Pulmonary artery endothelial cell (primary cell): ENCODE data around the gene LRRN4. TPM values are rescaled to one million over a fixed set of nuclear protein-coding genes. Genes with fewer than 3 reads are reported as not detected.
"Not testable (repeated sequence)": the region's sequence is repeated elsewhere in the genome, so short reads cannot be mapped to it uniquely, and the experiment has no call there.

Experiments
- DNase-seq: peaks from one replicate; pipeline ENCODE4 v3.0.0-alpha.2; 2011; ENCODE audit warnings: low read depth, low spot score
- total RNA-seq: library from RNA; depleted of rRNA; stranded (reverse); fragments of >200 nt; gene quantifications from 2 replicates; pipeline ENCODE4 v1.2.3, GENCODE V29; 2014

Gene LRRN4
- total RNA-seq, 1 donor from 2014 or later: not detected

DNA sequence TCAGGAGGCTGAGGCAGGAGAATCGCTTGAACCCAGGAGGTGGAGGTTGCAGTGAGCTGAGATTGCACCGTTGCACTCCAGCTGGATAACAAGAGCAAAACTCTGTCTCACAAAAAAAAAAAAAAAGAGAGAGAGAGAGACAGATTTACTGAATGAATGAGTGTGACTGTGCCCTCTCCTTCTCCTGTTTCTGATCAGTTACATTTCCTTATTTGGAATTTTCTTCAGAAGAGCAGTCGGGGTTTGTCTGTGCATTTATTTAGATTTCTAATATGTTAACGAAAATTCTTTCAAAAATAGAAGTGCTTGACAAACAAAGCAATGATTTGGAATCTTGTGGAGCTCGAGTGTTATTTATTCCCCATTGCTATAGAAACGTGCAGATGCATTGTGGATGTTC lies 6.4 kb upstream of the LRRN4 start:
- DNase-seq: no peak

DNA sequence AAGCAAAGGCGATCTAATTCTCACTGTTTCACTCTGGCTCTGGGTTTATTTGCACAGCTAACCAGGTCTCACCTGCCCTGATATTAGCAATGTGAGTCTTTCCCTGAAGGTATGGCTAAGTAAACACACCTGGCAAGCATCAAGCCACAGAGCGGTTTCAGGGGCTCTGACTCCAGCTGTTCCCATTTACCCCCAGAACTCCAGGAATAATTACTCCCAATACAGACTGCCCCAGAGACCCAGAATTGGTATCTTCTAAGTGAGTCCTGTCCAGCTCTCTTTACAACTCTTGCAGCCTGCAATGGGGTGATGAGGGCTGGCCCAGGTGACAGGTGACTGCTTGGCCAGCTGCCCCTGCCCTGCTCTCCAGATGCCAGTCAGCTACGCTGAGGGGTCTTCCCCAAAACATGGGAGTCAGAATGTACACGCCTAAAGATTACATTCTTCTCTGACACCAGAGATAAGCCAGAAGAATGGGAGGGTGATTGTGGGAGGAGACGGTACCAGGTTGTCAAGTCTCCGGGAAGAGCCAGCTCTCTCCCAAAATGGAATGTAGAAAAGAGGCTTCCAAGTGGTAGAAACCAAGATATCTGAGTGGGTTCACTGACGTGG lies 4.9 kb upstream of the LRRN4 start:
- DNase-seq: no peak

GRCh38 chr20:6057691-6058090 lies 3.8 kb upstream of the LRRN4 start:
- DNase-seq: no peak

- no peak for DNase-seq
Observed at GRCh38 chr20:6057139-6057538, 3.3 kb upstream of the LRRN4 start.

DNA sequence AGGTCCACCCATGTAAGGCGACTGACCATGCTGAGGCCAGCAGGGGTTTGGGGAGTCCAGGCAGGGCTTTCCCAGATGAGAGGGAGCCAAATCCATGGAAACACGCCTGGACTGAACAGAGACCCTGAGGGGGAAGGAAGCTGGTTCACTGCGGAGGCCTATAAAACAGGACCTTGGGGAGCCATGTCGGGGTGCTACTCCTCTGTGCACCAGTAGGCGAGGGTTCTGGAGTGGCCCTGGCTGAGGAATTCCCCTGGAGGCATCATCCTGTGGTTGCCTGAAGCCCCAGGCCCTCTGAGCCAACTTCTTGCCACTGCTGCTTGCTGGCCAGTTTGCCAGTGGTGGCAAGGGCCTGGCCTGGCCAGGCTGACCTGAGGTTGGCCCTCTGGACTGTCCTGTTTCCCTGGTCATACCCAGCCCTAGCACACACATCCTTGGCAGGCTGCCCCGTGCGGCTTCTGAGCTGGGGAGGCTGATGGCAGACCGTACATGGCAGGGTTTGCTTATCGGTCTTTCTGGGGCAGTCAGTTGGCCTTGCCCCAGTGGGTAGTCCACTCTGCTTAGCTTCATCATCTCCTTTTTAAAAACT lies 2.2 kb upstream of the LRRN4 start:
- no peak for DNase-seq

GRCh38 chr20:6055161-6055783 lies 1.4 kb upstream of the LRRN4 start:
- DNase-seq: no peak

DNA sequence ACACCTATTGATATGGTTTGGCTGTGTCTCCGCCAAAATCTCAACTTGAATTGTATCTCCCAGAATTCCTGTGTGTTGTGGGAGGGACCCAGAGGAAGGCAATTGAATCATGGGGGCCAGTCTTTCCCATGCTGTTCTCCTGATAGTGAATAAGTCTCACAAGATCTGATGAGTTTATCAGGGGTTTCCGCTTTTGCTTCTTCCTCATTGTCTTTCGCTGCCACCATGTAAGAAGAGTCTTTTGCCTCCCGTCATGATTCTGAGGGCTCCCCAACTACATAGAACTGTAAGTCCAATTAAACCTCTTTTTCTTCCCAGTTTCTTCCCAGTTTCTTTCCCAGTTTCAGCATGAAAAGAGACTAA lies 810 bp upstream of the LRRN4 start:
- DNase-seq: not testable (repeated sequence)

DNA sequence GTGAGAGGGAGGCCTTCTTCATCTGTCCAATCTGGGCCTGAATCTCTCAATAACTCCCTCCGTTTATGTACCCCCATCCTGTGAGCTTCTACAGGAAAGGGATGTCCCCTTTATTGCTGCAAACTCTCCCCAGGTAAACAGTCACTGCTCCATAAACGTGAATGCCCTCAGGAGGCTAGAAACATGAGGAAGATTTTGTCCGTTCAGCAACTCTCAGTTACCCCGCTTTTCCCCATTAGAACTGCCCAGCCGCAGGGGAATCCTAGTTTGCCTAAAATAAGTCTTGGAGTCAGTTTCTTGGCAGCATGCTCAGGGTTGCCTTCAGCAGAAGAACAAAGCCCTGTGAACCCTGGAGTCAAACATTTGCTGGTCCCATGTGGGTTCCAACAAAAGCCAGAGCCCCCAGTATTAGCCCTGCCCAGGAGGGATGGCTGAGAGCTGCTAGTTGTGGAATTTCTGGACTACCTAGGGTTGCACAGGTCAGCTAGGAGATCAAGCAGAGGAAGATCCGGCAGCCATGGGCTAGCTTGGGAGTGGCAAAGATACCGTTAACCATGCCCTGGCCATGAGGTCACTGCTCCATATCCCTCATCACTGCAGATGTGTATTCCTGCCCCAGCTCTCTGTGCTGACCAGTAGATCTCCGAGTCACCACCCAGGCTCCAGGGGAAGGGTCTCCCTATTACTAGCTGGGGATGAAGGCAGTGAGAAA lies 640 bp downstream of the LRRN4 start:
- no peak for DNase-seq

- no peak for DNase-seq
Observed at GRCh38 chr20:6051505-6051904, 2.4 kb downstream of the LRRN4 start.

DNA sequence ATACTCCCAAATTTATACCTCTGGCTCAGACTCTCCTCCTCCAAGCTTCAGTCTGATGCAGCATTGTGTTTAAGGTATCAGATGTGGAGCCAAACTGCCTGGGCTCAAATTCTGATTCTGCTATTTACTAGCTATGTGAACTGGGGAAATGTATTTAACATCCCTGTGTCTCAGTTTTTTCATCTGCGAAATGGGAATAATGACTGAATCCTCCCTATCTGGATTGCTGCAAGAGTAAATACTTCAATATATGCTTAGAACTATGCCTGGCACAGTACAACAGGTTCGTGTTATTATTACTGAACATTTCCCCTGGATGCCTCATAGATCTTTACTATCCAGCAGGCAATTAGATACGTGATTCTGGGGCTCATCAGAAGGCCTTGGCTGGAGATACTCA lies 5.5 kb downstream of the LRRN4 start:
- DNase-seq: no peak

GRCh38 chr20:6046432-6046831 lies 7.4 kb downstream of the LRRN4 start:
- no peak for DNase-seq

DNA sequence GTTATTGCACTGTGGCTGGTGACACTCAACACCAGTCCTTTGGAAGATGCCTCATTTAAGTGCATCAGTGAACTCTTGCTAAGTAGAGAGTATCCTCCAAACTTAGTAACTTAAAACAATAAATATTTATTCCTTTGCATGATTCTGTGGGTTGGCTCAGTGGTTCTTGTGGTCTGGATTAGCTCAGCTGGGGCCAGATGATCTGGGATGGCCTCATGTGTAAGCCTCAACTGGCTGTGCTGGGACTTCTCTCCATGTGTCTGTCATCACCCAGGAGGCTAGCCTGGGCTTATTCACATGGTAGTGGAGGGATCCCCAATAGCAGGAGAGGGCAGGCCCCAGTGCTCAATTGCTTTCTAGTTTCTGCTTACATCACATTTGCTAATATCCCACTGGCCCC lies 8.3 kb downstream of the LRRN4 start:
- DNase-seq: no peak

- no peak for DNase-seq
Observed at GRCh38 chr20:6044115-6044514, 9.7 kb downstream of the LRRN4 start.

DNA sequence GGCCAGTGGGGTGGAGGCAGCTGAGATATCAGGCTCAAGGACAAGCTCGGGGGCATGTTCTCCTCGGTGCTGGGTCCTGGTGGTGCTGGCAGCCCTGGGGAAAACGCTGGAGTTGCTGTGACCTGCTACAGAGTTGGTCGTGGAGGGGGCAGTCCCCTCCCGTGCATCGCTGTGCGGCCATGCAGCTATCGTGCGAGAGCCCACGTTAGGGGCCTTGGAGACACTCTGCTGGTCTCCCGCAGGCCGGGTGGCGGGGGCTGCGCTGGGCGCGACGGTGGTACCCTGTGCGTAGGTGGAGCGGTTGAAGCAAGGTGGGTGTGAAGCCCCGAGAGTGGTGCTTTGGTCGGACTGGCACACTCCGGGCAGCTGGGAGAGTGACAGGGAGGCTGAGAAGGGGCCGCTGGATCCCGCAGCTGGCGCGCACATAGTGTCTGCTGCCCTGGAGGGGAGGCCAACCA lies 12.0 kb downstream of the LRRN4 start:
- DNase-seq: no peak

DNA sequence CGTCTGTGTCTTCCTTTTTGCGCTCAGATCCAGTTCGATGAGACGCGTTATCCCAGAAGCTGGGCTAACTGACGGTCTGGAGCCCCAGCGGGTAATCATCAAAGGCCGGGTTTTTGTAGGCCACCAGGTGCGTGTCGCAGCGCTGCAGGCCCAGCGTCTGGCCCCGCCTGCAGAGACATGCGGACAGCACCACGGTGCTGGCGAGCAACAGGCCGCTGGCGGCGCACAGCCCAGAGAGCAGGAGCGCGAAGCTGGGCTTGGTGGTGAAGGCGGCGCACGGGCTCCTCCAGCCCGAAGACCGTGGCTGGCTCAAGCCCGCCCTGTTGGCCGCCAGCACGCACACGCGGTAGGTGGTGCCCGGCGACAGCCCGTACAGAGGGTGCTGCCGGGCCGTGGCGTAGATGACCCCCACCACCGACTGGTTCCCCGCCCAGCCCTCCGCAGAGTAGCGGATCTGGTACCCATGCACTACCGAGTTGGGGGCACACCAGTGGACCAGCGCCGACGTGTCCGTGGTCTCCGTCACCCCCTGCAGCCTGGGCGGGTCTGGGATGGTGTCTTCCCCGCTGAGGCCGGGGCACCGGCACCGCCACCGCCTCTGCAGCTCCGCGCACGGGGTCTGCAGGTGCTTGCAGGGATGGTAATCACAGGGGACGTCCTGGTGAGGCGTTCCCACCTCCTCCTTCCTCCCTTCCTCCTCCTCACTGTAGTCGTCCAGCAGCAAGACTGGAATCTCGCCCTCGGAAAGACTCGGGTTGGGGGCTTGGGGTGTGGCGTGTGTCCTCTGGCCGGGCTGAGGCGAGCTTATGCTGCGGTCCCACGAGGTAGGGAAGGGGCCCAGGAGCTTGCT lies 12.7 kb downstream of the LRRN4 start:
- DNase-seq: no peak

GRCh38 chr20:6040540-6040939 lies 13.3 kb downstream of the LRRN4 start:
- DNase-seq: no peak

DNA sequence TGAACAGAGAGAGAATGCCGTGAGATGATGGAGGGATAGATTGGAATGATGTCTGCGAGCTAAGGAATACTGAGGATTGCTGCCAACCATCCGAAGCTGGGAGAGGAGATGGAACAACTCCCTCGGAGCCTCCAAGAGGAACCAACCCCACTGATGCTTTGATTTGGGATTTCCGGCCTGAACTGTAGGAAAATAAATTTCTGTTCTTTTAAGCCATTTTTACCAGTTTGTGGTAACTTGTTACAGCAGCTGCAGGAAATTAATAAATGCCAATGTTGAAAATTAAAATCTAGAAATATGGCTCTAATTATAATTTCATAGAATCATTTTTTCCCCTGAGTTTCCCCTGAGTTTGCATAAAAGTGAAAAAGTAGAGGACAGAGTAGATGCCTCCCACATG lies 14.1 kb downstream of the LRRN4 start:
- no peak for DNase-seq

DNA sequence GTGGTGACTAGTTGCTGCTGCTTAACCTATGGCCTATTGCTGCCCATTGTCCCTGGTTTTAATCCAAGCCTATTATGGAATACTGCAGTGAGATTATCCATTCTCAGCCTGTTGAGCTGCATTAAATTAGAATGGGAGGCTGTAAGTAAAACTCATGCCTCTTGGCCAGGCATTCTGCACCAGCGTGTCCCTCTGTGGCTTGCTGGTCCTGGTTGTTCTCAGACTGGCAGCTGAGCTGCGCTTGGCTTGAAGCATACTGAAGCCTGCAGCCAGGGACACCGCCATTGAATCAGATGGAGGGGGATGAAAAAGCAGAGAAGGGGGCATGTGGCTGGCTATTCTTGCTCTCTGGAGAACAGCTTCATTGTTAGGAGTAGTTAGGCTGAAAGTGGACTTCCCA lies 15.6 kb downstream of the LRRN4 start:
- DNase-seq: no peak

- DNase-seq: no peak
Observed at GRCh38 chr20:6037082-6037481, 16.8 kb downstream of the LRRN4 start.

- no peak for DNase-seq
Observed at GRCh38 chr20:6036213-6036612, 17.6 kb downstream of the LRRN4 start.

GRCh38 chr20:6034134-6034969 lies 19.5 kb downstream of the LRRN4 start:
- DNase-seq: peak; percentile 27
